Natural killer cell (primary cell): ENCODE measurements around the gene NT5C1A. TPM values are rescaled to one million over a fixed set of nuclear protein-coding genes. Genes with fewer than 3 reads are reported as not detected.

ENCODE experiments used
- ATAC-seq, 3 donors: fragments of 150-1000 bp in 2 of 3; fragments of 200-7000 bp in 1 of 3; cut with Tn5 transposase; 1 replicate in 1 of 3; 2 replicates in 2 of 3; pipeline ENCODE4 v1.10.0; 2021; ENCODE audit warnings: mild to moderate bottlenecking in 2 of 3, moderate library complexity in 2 of 3
- DNase-seq, 2 donors: peaks; one replicate each; pipeline versions ENCODE4 v3.0.0 to v3.0.0-alpha.2; 2013 to 2021; ENCODE audit warnings: mixed read lengths in 1 of 2
- H3K27ac ChIP-seq: one replicate; pipeline ENCODE4 v1.5.1; 2013; ENCODE audit warnings: mild to moderate bottlenecking, low read length
- H3K27me3 ChIP-seq: one replicate; pipeline ENCODE4 v1.6.1; 2013; ENCODE audit warnings: low read length; ENCODE audit not compliant: control insufficient read depth, insufficient read depth
- H3K36me3 ChIP-seq: one replicate; pipeline ENCODE4 v1.6.1; 2013; ENCODE audit warnings: low read length; ENCODE audit not compliant: control insufficient read depth, insufficient read depth
- H3K4me1 ChIP-seq: one replicate; pipeline ENCODE4 v1.6.1; 2013; ENCODE audit warnings: low read length; ENCODE audit not compliant: control insufficient read depth, insufficient read depth
- H3K4me3 ChIP-seq: one replicate; pipeline ENCODE4 v1.5.1; 2013; ENCODE audit warnings: low read length
- H3K9me3 ChIP-seq: one replicate; pipeline ENCODE4 v1.6.1; 2013; ENCODE audit warnings: low read length; ENCODE audit not compliant: control insufficient read depth, insufficient read depth
- H3K27ac Mint-ChIP-seq, 2 donors: one replicate each; pipeline ENCODE4 v1.8.0; 2022; ENCODE audit warnings: mild to moderate bottlenecking in 2 of 2, mixed read lengths in 2 of 2, moderate library complexity in 1 of 2
- H3K27me3 Mint-ChIP-seq, 2 donors: one replicate each; pipeline ENCODE4 v1.8.0; 2022; ENCODE audit warnings: low read depth in 2 of 2, mixed read lengths in 2 of 2
- H3K36me3 Mint-ChIP-seq: one replicate; pipeline ENCODE4 v1.8.0; 2022; ENCODE audit warnings: mixed read lengths
- H3K4me1 Mint-ChIP-seq, 2 donors: one replicate each; pipeline ENCODE4 v1.8.0; 2022; ENCODE audit warnings: mixed read lengths in 2 of 2
- H3K4me3 Mint-ChIP-seq: one replicate; pipeline ENCODE4 v1.8.0; 2022; ENCODE audit warnings: mild to moderate bottlenecking, moderate library complexity, mixed read lengths
- H3K9me3 Mint-ChIP-seq, 2 donors: one replicate each; pipeline ENCODE4 v1.8.0; 2022; ENCODE audit warnings: mixed read lengths in 2 of 2
- CTCF ChIP-seq: fragments of 200-600 bp; IDR thresholded peaks from one replicate; pipeline ENCODE4 v1.8.0; 2022; ENCODE audit warnings: antibody characterized with exemption
- WGBS: methylation state at CpG from one replicate; pipeline ENCODE4 v1.1.7; 2013; ENCODE audit warnings: missing lambda C conversion rate; ENCODE audit not compliant: insufficient coverage; 5-methylcytosine and 5-hydroxymethylcytosine counted together
- intact Hi-C: fragments of 100-400 bp; cut with micrococcal nuclease; formaldehyde crosslinking; loops from one replicate; pipeline ENCODE4 v1.14.2; 2022
- total RNA-seq, 4 donors: library from RNA; stranded (reverse); fragments of 120-200 nt in 1 of 4; gene quantifications; one replicate each; pipeline versions ENCODE4 v1.2.3 to v1.2.4, GENCODE V29; 2013 to 2022

NT5C1A gene
- total RNA-seq, 3 donors from 2014 or later (not counting 1 experiment from before 2014, with no cell fraction given), result not detected

DNA sequence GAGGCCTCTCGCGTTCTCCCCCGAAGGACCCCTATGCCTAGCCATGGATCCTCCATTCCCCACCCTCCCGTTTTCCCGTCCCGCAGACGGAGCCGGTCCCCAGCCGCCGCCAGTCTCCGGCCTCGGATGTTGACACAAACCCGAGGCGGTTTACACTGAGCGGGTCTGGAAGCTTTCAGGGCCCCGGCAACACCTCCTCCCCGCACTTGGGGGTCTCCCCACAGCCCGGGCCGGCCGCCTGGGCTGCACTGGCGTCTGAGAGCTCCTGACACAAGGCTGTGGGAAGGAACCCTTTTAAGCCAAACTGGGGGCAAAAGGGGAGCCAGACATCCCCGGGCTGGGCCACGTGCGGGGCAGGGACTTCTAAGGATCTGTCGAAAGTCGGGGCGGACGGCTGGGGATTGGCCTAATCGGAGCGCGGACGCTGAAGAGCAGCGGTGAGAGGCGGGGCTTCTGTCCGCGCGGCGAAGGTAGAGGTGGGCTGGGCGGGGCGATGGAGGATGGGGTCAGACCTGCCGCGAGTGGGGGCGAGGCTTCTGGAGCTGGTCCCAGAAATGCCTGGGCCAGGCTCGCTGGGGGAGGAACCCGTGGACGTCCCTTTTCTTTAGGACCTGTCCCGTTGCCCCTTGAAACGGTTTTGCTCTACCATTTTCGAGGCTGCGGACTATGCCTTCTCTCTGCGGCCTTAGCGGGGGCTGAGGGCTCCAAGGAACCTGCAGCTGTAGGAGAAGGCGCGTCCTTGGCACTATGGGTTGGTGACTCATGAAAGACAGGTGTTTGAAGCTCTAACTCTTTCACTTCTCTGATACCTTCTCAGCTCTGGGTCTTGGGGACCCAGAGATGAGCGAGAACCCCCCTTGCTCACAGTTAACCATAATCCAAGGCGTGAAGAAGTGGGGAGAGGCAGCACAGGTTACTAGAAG, 20.5 kb upstream of the NT5C1A start:
- Mint-ChIP-seq H3K36me3 (no peaks in the 10 kb centered on the region), H3K4me1 (peaks cover 7 to 14% of the 10 kb centered on the region in 2 donors), H3K27ac (peak overlapping the region in 1 of 2 donors; percentile 69), H3K9me3 (no peaks in the 10 kb centered on the region), H3K4me3 (peak overlapping the region; percentile 65), H3K27me3 (peaks cover 47 to 58% of the 10 kb centered on the region in 2 donors)
- intact Hi-C loops, result no loop called here
- Histone ChIP-seq H3K36me3 (no peaks in the 10 kb centered on the region), H3K4me3 (peak overlapping the region; percentile 16), H3K27me3 (peaks cover 34% of the 10 kb centered on the region), H3K9me3 (no peaks in the 10 kb centered on the region), H3K27ac (no peak overlapping the region), H3K4me1 (peaks cover 25% of the 10 kb centered on the region)
- peak in 1 of 2 donors; percentile 50 for DNase-seq
- no peak for TF ChIP-seq CTCF
- 13% methylated on average over 55 of the region's 56 CpGs for WGBS
- peak in 1 of 3 donors; percentile 7 for ATAC-seq

DNA sequence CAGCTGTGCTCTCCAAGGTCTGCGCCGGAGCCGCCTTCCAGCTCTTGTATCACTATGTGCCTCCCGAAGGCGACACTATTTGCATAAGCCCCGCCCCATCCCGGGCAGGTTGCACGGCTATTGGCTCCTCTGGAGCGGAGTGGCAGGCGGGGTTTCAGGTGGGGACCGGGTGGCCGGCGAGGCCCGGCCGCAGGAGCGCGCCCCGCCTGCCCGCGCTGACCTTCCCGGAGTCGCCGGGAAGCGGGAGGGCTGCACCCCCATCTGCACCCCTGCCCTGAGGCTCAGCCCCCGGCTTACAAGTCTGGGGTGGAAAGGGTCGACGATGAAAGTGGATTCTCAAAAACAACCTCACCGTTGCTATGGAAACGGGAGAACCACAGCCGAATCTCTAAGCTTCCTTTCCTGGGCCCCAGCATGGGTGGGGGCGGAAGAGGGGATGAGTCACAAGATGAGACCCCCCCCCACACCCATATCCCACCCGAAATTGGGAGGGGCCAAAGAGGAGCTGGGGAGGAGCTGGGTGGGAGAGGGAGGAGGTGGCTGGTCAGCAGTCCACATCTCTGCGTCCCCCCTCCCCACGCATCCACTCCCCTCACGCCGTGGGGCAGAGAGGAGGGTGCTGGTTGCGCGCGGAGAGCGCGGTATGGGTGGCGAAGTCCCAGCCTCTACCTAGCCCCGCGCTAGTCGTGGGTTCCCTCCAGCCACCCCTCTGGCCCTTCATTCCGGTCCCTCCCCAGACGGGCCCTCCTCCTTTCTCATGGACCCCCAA, 19.7 kb upstream of the NT5C1A start, which contains the start of gene HPCAL4:
Gene HPCAL4 (minus strand): TSS at position 51 of the 769 bp plus-strand sequence. CDS start 6,830 bp downstream, outside the sequence.
- peaks cover 34% of the 10 kb centered on the region for H3K27me3 ChIP-seq
- intact Hi-C loops, result no loop called here
- H3K36me3 ChIP-seq, result no peaks in the 10 kb centered on the region
- Mint-ChIP-seq H3K27ac (peak within 1 kb of the TSS in 1 of 2 donors; percentile 69), H3K4me3 (peak within 1 kb of the TSS; percentile 81), H3K4me1 (peaks cover 7 to 14% of the 10 kb centered on the region in 2 donors), H3K36me3 (no peaks in the 10 kb centered on the region), H3K27me3 (peaks cover 40 to 54% of the 10 kb centered on the region in 2 donors), H3K9me3 (no peaks in the 10 kb centered on the region)
- WGBS, result 5% methylated on average over 40 of the region's 47 CpGs
- no peak for TF ChIP-seq CTCF
- H3K9me3 ChIP-seq, result no peaks in the 10 kb centered on the region
- peak within 1 kb of the TSS; percentile 16 for H3K4me3 ChIP-seq
- peaks cover 25% of the 10 kb centered on the region for H3K4me1 ChIP-seq
- DNase-seq (peak; percentile 71 to 91), ATAC-seq (peak; percentile 89 to 95 (median 89))
- H3K27ac ChIP-seq, result no peak within 1 kb of the TSS

DNA sequence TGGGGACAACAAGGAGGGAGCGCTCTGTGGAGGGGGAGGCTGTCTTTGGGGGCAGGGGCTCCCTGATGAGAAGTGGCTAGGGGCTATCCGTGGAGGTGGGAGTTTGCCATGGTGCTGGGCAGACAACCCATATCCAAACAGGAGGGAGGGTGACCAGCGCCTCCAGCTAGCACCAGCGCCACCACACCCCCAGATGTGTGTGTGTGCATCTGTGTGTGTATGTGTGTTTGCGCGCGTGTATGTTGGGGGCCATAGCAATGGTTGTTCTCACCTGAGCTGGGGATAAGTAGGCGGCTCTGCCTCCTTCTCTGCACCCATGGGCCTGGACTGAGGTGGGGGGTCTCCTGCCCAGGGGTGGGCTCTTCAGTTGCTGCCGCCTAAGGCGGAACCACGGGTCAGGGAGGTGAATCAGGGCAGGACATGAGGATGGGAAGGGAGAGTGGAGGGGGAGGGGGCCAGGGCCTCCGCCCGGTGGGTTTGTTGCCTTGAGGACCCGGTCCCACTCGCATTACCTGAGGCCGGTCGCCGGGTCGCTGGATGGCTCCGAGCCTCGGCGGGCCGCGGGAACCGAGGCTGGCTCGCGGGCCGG, 19.0 kb upstream of the NT5C1A start:
- intact Hi-C loops, result no loop called here
- Histone ChIP-seq H3K9me3 (no peaks in the 10 kb centered on the region), H3K27me3 (peaks cover 34% of the 10 kb centered on the region), H3K36me3 (no peaks in the 10 kb centered on the region), H3K4me1 (peaks cover 25% of the 10 kb centered on the region), H3K27ac (no peak overlapping the region), H3K4me3 (no peak overlapping the region)
- WGBS, result 13% methylated on average over 28 of the region's 28 CpGs
- Mint-ChIP-seq H3K4me3 (peak overlapping the region; percentile 81), H3K27ac (peak overlapping the region in 1 of 2 donors; percentile 69), H3K4me1 (peaks cover 7 to 14% of the 10 kb centered on the region in 2 donors), H3K36me3 (no peaks in the 10 kb centered on the region), H3K9me3 (no peaks in the 10 kb centered on the region), H3K27me3 (peaks cover 42 to 56% of the 10 kb centered on the region in 2 donors)
- no peak for DNase-seq
- ATAC-seq, result no peak
- no peak for TF ChIP-seq CTCF
